A673 (cell line): ENCODE results near the gene IL24. TPM values are rescaled to one million over a fixed set of nuclear protein-coding genes. Genes with fewer than 3 reads are reported as not detected.

ENCODE experiments used
- BruUV-seq: library from RNA; stranded (reverse); fragments of 400-500 nt; replicated peaks from 2 replicates; lab custom pipeline; 2021; lab: Mats Ljungman, UMichigan
- CTCF ChIA-PET: fragments of 300-600 bp; sonication (Branson Sonifier 250); formaldehyde crosslinking; loops from one replicate; lab custom pipeline; 2022; ENCODE audit warnings: antibody characterized with exemption; lab: Charles Lee
- POLR2A ChIA-PET: fragments of 300-600 bp; sonication (Branson Sonifier 250); formaldehyde crosslinking; loops from one replicate; lab custom pipeline; 2022; ENCODE audit warnings: antibody characterized with exemption; ENCODE audit not compliant: low non-redundant PET; lab: Charles Lee
- DNase-seq: peaks from one replicate; pipeline ENCODE4 v3.0.0-alpha.2; 2015; ENCODE audit warnings: low spot score
- H3K27ac ChIP-seq: fragments of 200-600 bp; sonication (generic); 2 replicates; pipeline ENCODE4 v1.5.1; 2016; ENCODE audit warnings: mixed run types, low read depth, mild to moderate bottlenecking, mixed read lengths, antibody characterized with exemption, low read length; ENCODE audit not compliant: poor library complexity, severe bottlenecking
- H3K27me3 ChIP-seq: fragments of 200-600 bp; sonication (generic); replicated peaks from 2 replicates; pipeline ENCODE4 v1.6.1; 2017; ENCODE audit warnings: mixed run types, low read depth, mild to moderate bottlenecking, mixed read lengths, antibody characterized with exemption, low read length; ENCODE audit not compliant: insufficient read depth, poor library complexity
- H3K36me3 ChIP-seq: fragments of 200-600 bp; sonication (generic); 2 replicates; pipeline ENCODE4 v1.6.1; 2016; ENCODE audit warnings: mixed run types, mild to moderate bottlenecking, mixed read lengths, antibody characterized with exemption, low read length; ENCODE audit not compliant: insufficient read depth, poor library complexity, severe bottlenecking
- H3K4me1 ChIP-seq: fragments of 200-600 bp; sonication (generic); 2 replicates; pipeline ENCODE4 v1.6.1; 2017; ENCODE audit warnings: mixed run types, mild to moderate bottlenecking, mixed read lengths, antibody characterized with exemption, low read length; ENCODE audit not compliant: insufficient read depth, poor library complexity, severe bottlenecking
- H3K4me3 ChIP-seq: fragments of 200-600 bp; sonication (generic); 2 replicates; pipeline ENCODE4 v1.5.1; 2016; ENCODE audit warnings: low read depth, mixed run types, mild to moderate bottlenecking, mixed read lengths, low read length; ENCODE audit not compliant: poor library complexity, severe bottlenecking
- H3K9me3 ChIP-seq: fragments of 200-600 bp; sonication (generic); 2 replicates; pipeline ENCODE4 v1.6.1; 2016; ENCODE audit warnings: mixed run types, low read depth, mild to moderate bottlenecking, mixed read lengths, antibody characterized with exemption, low read length; ENCODE audit not compliant: poor library complexity, severe bottlenecking
- EZH2 ChIP-seq: fragments of 200-600 bp; sonication (generic); IDR thresholded peaks from 2 replicates; pipeline ENCODE4 v1.6.1; 2017; ENCODE audit warnings: borderline replicate concordance, low read depth, mild to moderate bottlenecking, mixed read lengths, antibody characterized with exemption, low read length; ENCODE audit not compliant: poor library complexity, severe bottlenecking
- intact Hi-C: fragments of 100-400 bp; cut with micrococcal nuclease; formaldehyde crosslinking; loops from one replicate; pipeline ENCODE4 v1.10.0; 2022; ENCODE audit not compliant: unreplicated experiment
- total RNA-seq: library from RNA; stranded (reverse); gene quantifications from 2 replicates; pipeline ENCODE4 v1.2.3, GENCODE V29; 2021
- TF ChIP-seq, protein P1 (sequence below): fragments of 300-800, 200-600 bp; sonication (generic); conservative IDR thresholded peaks from 2 replicates; pipeline ENCODE4 v1.5.1; 2017; ENCODE audit warnings: low read depth, mild to moderate bottlenecking, antibody characterized with exemption, low read length, moderate library complexity, mixed read lengths

Gene IL24
- total RNA-seq, 1 experiment from 2014 or later, result not detected

DNA sequence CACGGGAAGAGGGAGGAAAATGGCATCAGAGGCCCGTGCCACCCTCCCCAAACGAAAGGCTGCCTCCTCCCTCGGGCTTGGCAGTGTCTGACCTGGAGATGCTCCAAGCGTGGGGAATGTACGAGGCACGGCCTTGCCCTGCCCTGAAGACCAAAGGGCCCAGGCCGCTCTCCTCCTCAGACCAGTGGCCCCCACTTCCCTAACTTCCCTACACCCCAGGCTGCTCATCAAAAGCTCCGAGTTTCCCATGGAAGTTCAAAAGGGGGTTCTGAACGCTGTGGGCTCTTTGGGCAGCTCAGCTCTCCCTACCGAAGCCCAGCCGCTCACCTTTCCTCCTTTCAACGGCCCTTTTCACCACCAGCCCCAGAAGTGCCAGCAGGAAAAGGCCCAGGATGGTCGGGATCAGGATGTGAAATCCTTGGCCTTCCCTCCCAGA lies 12.7 kb downstream of the IL24 start:
- intact Hi-C loops, result loop anchor here (5.0 kb wide), 2 partner anchors 183 to 418 kb away; no protein-coding TSS in a partner anchor
- Histone ChIP-seq H3K4me3 (peak overlapping the region; percentile 35), H3K4me1 (no peaks in the 10 kb centered on the region), H3K27me3 (peaks cover 29% of the 10 kb centered on the region), H3K27ac (no peak overlapping the region), H3K9me3 (no peaks in the 10 kb centered on the region), H3K36me3 (no peaks in the 10 kb centered on the region)
- BruUV-seq, result no TSS peak
- CTCF ChIA-PET, result no interaction called here
- no peak for DNase-seq
- TF ChIP-seq, protein P1, sequence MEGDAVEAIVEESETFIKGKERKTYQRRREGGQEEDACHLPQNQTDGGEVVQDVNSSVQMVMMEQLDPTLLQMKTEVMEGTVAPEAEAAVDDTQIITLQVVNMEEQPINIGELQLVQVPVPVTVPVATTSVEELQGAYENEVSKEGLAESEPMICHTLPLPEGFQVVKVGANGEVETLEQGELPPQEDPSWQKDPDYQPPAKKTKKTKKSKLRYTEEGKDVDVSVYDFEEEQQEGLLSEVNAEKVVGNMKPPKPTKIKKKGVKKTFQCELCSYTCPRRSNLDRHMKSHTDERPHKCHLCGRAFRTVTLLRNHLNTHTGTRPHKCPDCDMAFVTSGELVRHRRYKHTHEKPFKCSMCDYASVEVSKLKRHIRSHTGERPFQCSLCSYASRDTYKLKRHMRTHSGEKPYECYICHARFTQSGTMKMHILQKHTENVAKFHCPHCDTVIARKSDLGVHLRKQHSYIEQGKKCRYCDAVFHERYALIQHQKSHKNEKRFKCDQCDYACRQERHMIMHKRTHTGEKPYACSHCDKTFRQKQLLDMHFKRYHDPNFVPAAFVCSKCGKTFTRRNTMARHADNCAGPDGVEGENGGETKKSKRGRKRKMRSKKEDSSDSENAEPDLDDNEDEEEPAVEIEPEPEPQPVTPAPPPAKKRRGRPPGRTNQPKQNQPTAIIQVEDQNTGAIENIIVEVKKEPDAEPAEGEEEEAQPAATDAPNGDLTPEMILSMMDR, result no peak
- no peak for TF ChIP-seq EZH2
- POLR2A ChIA-PET, result interaction anchor here (0.6 kb wide), 1 partner anchor 420 kb away, joined by 4 read pairs; no protein-coding TSS in a partner anchor

DNA sequence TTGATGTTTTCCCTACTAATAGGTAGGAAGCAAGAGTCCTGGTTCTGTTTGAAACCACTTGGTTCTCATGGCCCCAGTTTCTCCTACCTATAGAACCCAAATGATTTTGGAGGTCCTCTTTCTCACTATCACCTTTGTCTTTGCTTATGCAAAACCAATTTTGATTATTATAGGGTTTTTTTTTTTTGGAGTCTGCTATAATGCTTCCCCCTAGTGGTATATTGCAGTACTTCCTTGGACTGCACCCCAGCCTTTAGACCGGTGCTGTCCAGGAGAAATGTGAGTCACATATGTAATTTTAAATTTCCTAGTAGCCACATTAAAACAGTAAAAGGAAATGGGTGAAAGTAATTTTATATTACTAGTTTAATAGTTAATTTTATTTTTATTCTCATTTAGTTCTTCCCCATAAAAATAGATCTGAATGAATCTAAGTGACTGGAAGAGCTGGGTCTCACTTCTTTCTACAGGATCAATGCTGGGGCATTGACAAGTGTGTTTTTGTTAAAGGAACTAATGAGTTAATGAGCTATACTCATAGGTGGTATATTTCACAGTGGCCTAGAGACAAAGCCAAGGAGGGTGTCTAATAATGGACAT lies 13.9 kb downstream of the IL24 start:
- BruUV-seq, result no TSS peak
- Histone ChIP-seq H3K9me3 (no peaks in the 10 kb centered on the region), H3K36me3 (no peaks in the 10 kb centered on the region), H3K4me3 (no peak overlapping the region), H3K27me3 (peaks cover 29% of the 10 kb centered on the region), H3K27ac (no peak overlapping the region), H3K4me1 (no peaks in the 10 kb centered on the region)
- ChIA-PET CTCF (no interaction called here), POLR2A (no interaction called here)
- intact Hi-C loops, result loop anchor here (5.0 kb wide), 2 partner anchors 184 to 419 kb away; no protein-coding TSS in a partner anchor
- DNase-seq, result peak; percentile 52
- no peak for TF ChIP-seq EZH2
- TF ChIP-seq, protein P1, result peak; percentile 84

DNA sequence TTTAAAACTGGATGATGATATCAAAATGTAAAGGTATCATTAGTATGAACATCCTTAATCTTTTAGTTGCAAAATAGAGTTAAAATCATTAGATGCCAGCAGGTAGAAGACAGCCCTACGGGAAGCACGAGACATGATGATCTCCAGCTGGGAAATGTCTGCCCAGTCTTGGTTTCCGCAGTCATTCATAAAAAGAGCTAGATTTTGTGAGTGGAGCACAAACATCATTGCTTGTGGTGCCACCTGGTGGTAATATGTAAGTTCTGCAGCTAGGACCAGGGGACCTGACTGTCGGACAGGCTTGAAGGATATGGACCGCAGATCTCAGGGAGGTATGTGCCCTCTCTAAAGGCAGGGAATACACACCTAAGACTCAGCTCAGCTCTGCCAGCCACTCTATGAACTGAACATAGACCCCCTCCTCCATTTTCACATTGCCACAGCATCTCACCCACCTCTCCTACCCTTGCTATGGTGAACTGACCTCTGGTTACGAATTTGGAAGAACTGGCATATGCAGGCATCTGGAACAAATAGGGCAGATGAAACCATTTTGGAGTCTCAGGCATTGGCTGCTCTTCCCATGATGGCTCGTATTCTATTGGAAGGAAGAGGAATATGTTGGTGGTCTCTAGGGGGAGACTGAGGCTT lies 15.3 kb downstream of the IL24 start:
- Histone ChIP-seq H3K36me3 (no peaks in the 10 kb centered on the region), H3K27me3 (peaks cover 29% of the 10 kb centered on the region), H3K27ac (no peak overlapping the region), H3K4me1 (no peaks in the 10 kb centered on the region), H3K4me3 (no peak overlapping the region), H3K9me3 (no peaks in the 10 kb centered on the region)
- ChIA-PET POLR2A (interaction anchor here (0.6 kb wide), 1 partner anchor 1738 kb away, joined by 7 read pairs; no protein-coding TSS in a partner anchor), CTCF (interaction anchor here (0.6 to 1.5 kb wide), 14 partner anchors 10 to 433 kb away, joined by 3 to 16 read pairs (median 3); partner anchors contain the start of genes FCMR and IL20)
- intact Hi-C loops, result loop anchor here (1.0 to 5.0 kb wide), 6 partner anchors 48 to 586 kb away; partner anchors contain the start of gene IL20
- TF ChIP-seq, protein P1, result peak; percentile 79
- TF ChIP-seq EZH2, result no peak
- no TSS peak for BruUV-seq
- peak; percentile 80 for DNase-seq
